H1 (cell line): ENCODE results near the gene SESN1. TPM values are rescaled to one million over a fixed set of nuclear protein-coding genes. Genes with fewer than 3 reads are reported as not detected.

Experiments used
- CTCF ChIA-PET: fragments of 300-600 bp; sonication (Branson Sonifier 250); formaldehyde crosslinking; loops from one replicate; lab custom pipeline; 2021; ENCODE audit not compliant: partially characterized antibody; lab: Charles Lee
- POLR2A ChIA-PET: fragments of 300-600 bp; sonication (Branson Sonifier 250); formaldehyde crosslinking; loops from one replicate; lab custom pipeline; 2021; ENCODE audit warnings: inconsistent platforms; ENCODE audit not compliant: partially characterized antibody; lab: Charles Lee
- DNase-seq, 2 experiments: peaks; one replicate each; pipeline versions ENCODE4 v3.0.0 to v3.0.0-alpha.2; 2010 to 2022; ENCODE audit warnings: low spot score in 2 of 2, low read depth in 1 of 2, mixed read lengths in 1 of 2
- FAIRE-seq: peaks from 2 replicates; lab custom pipeline; 2011; peaks lifted over from hg19 to GRCh38; lab: Jason Lieb, UNC
- H2AFZ ChIP-seq: 2 replicates; pipeline ENCODE4 v1.8.1; 2012; ENCODE audit warnings: low read length, inconsistent platforms
- H2AK5ac ChIP-seq: 2 replicates; pipeline ENCODE4 v1.6.1; 2013; ENCODE audit warnings: low read depth, low read length
- H2BK120ac ChIP-seq: replicated peaks from 2 replicates; pipeline ENCODE3; 2013; ENCODE audit warnings: low read depth, low read length, inconsistent platforms
- H2BK12ac ChIP-seq: 2 replicates; pipeline ENCODE4 v1.6.1; 2013; ENCODE audit warnings: low read depth, low read length
- H2BK15ac ChIP-seq: 2 replicates; pipeline ENCODE4 v1.6.1; 2013; ENCODE audit warnings: low read length
- H2BK20ac ChIP-seq: 2 replicates; pipeline ENCODE4 v1.6.1; 2013; ENCODE audit warnings: low read length
- H2BK5ac ChIP-seq: 2 replicates; pipeline ENCODE4 v1.6.1; 2013; ENCODE audit warnings: low read depth, low read length
- H3K14ac ChIP-seq: 2 replicates; pipeline ENCODE4 v1.6.1; 2013; ENCODE audit warnings: inconsistent platforms; ENCODE audit not compliant: insufficient read length
- H3K18ac ChIP-seq: 2 replicates; pipeline ENCODE4 v1.6.1; 2013; ENCODE audit warnings: low read length; ENCODE audit errors: extremely low read depth
- H3K23ac ChIP-seq: 2 replicates; pipeline ENCODE4 v1.6.1; 2013; ENCODE audit warnings: inconsistent platforms; ENCODE audit not compliant: insufficient read length
- H3K23me2 ChIP-seq: 2 replicates; pipeline ENCODE4 v1.6.1; 2013; ENCODE audit warnings: low read depth, low read length
- H3K27ac ChIP-seq: 2 replicates; pipeline ENCODE4 v1.6.1; 2011; ENCODE audit warnings: low read depth, low read length, inconsistent platforms
- H3K27me3 ChIP-seq, 4 experiments: replicated peaks in 1 of 4; 1 replicate in 1 of 4; 2 replicates in 3 of 4; pipeline versions ENCODE4 v1.6.1 to v1.8.1; 2011 to 2013; ENCODE audit warnings: low read length in 3 of 4, mild to moderate bottlenecking in 3 of 4, inconsistent platforms in 2 of 4, mixed read lengths in 2 of 4, moderate library complexity in 1 of 4; ENCODE audit not compliant: control insufficient read depth in 3 of 4, insufficient read depth in 3 of 4; ENCODE audit errors: extremely low read depth in 1 of 4
- H3K36me3 ChIP-seq, 4 experiments: 2 replicates each; pipeline versions ENCODE4 v1.6.1 to v1.8.1; 2011 to 2013; ENCODE audit warnings: mild to moderate bottlenecking in 4 of 4, low read length in 3 of 4, moderate library complexity in 2 of 4, control low read depth in 1 of 4, inconsistent platforms in 1 of 4; ENCODE audit not compliant: insufficient read depth in 4 of 4, control insufficient read depth in 2 of 4
- H3K4ac ChIP-seq: replicated peaks from 2 replicates; pipeline ENCODE3; 2013; ENCODE audit warnings: low read length, low read depth, mixed read lengths, inconsistent platforms; ENCODE audit not compliant: insufficient read length
- H3K4me1 ChIP-seq, 4 experiments: replicated peaks in 1 of 4; 1 replicate in 1 of 4; 2 replicates in 3 of 4; pipeline versions ENCODE4 v1.6.1 to v1.8.1; 2011 to 2013; ENCODE audit warnings: low read length in 3 of 4, inconsistent platforms in 2 of 4, mixed read lengths in 1 of 4; ENCODE audit not compliant: insufficient read depth in 4 of 4, control insufficient read depth in 3 of 4
- H3K4me2 ChIP-seq, 2 experiments: 2 replicates each; pipeline versions ENCODE4 v1.6.1 to v1.8.1; 2011 to 2013; ENCODE audit warnings: low read depth in 2 of 2, low read length in 2 of 2, control low read depth in 1 of 2, inconsistent platforms in 1 of 2, mild to moderate bottlenecking in 1 of 2; ENCODE audit not compliant: insufficient read depth in 1 of 2
- H3K4me3 ChIP-seq, 4 experiments: fragments of 200-600, 300-600 bp in 1 of 4; sonication (generic), shearing (Covaris generic), sonication (Bioruptor Twin) in 1 of 4; 2 replicates each; pipeline versions ENCODE4 v1.5.1 to v1.8.1; 2011 to 2016; ENCODE audit warnings: low read length in 4 of 4, low read depth in 3 of 4, control low read depth in 2 of 4, inconsistent platforms in 2 of 4, mild to moderate bottlenecking in 2 of 4, mixed read lengths in 1 of 4, moderate library complexity in 1 of 4; ENCODE audit not compliant: insufficient read depth in 2 of 4; ENCODE audit errors: extremely low read depth in 1 of 4
- H3K56ac ChIP-seq: replicated peaks from 2 replicates; pipeline ENCODE3; 2013; ENCODE audit warnings: low read depth, mild to moderate bottlenecking, mixed read lengths, low read length, inconsistent platforms; ENCODE audit not compliant: insufficient read length
- H3K79me1 ChIP-seq: 2 replicates; pipeline ENCODE4 v1.6.1; 2013; ENCODE audit warnings: low read depth, low read length, control low read depth
- H3K79me2 ChIP-seq, 2 experiments: 2 replicates each; pipeline versions ENCODE4 v1.6.1 to v1.8.1; 2012 to 2013; ENCODE audit warnings: low read length in 2 of 2, mild to moderate bottlenecking in 2 of 2, inconsistent platforms in 1 of 2; ENCODE audit not compliant: insufficient read depth in 2 of 2, control insufficient read depth in 1 of 2
- H3K9ac ChIP-seq, 4 experiments: replicated peaks in 1 of 4; 1 replicate in 1 of 4; 2 replicates in 3 of 4; pipeline versions ENCODE4 v1.6.1 to v1.8.1; 2011 to 2013; ENCODE audit warnings: low read depth in 3 of 4, low read length in 3 of 4, control low read depth in 2 of 4, mild to moderate bottlenecking in 2 of 4, moderate library complexity in 2 of 4, inconsistent platforms in 1 of 4; ENCODE audit errors: extremely low read depth in 1 of 4
- H3K9me3 ChIP-seq, 2 experiments: 2 replicates each; pipeline versions ENCODE4 v1.6.1 to v1.8.1; 2012 to 2013; ENCODE audit warnings: mild to moderate bottlenecking in 2 of 2, moderate library complexity in 2 of 2, control low read depth in 1 of 2, inconsistent platforms in 1 of 2, low read depth in 1 of 2, low read length in 1 of 2, mixed read lengths in 1 of 2; ENCODE audit not compliant: insufficient read depth in 2 of 2
- H4K20me1 ChIP-seq, 2 experiments: replicated peaks in 1 of 2; 2 replicates each; pipeline versions ENCODE3 to v1.8.1; 2011 to 2013; ENCODE audit warnings: inconsistent platforms in 2 of 2, low read length in 2 of 2, mild to moderate bottlenecking in 1 of 2; ENCODE audit not compliant: insufficient read depth in 2 of 2, control insufficient read depth in 1 of 2
- H4K5ac ChIP-seq: 2 replicates; pipeline ENCODE4 v1.6.1; 2013; ENCODE audit warnings: low read length, low read depth, mixed read lengths, inconsistent platforms; ENCODE audit not compliant: insufficient read length
- H4K8ac ChIP-seq: 2 replicates; pipeline ENCODE4 v1.8.0; 2013; ENCODE audit warnings: mild to moderate bottlenecking, moderate library complexity, low read length, inconsistent platforms; ENCODE audit not compliant: insufficient read depth; ENCODE audit errors: extremely low read depth
- H4K91ac ChIP-seq: replicated peaks from 2 replicates; pipeline ENCODE3; 2013; ENCODE audit warnings: low read length, mixed read lengths, inconsistent platforms; ENCODE audit not compliant: insufficient read length
- ASH2L ChIP-seq: fragments of 200-600, 300-600 bp; sonication (generic); IDR thresholded peaks from one replicate; pipeline ENCODE4 v1.7.1; 2017; ENCODE audit warnings: low read length
- CEBPB ChIP-seq: IDR thresholded peaks from 2 replicates; pipeline ENCODE4 v1.6.1; 2012; ENCODE audit warnings: low read depth, low read length
- EP300 ChIP-seq, 2 experiments: IDR thresholded peaks; 1 replicate in 1 of 2; 2 replicates in 1 of 2; pipeline ENCODE4 v1.6.1; 2011 to 2012; ENCODE audit warnings: low read depth in 2 of 2, low read length in 2 of 2, mild to moderate bottlenecking in 2 of 2, borderline replicate concordance in 1 of 2, inconsistent platforms in 1 of 2, moderate library complexity in 1 of 2
- GABPA ChIP-seq: IDR thresholded peaks from 2 replicates; pipeline ENCODE4 v1.6.1; 2011; ENCODE audit warnings: mild to moderate bottlenecking, low read length, moderate library complexity, borderline replicate concordance; ENCODE audit not compliant: insufficient read depth
- GTF2F1 ChIP-seq: IDR thresholded peaks from 2 replicates; pipeline ENCODE4 v1.6.1; 2012; ENCODE audit warnings: low read depth, low read length, improper control_type of control experiment, borderline replicate concordance
- MAX ChIP-seq: IDR thresholded peaks from 2 replicates; pipeline ENCODE4 v1.6.1; 2012; ENCODE audit warnings: inconsistent platforms
- RFX5 ChIP-seq: IDR thresholded peaks from 2 replicates; pipeline ENCODE4 v1.6.1; 2011; ENCODE audit warnings: low read depth, low read length, improper control_type of control experiment, borderline replicate concordance
- RXRA ChIP-seq: IDR thresholded peaks from 2 replicates; pipeline ENCODE4 v1.6.1; 2011; ENCODE audit warnings: low read depth, mild to moderate bottlenecking, low read length, moderate library complexity; ENCODE audit not compliant: insufficient read depth
- SIN3A ChIP-seq, 2 experiments: IDR thresholded peaks in 1 of 2; conservative IDR thresholded peaks in 1 of 2; 2 replicates each; pipeline ENCODE4 v1.6.1; 2011 to 2012; ENCODE audit warnings: low read length in 2 of 2, improper control_type of control experiment in 1 of 2, low read depth in 1 of 2, mild to moderate bottlenecking in 1 of 2
- USF2 ChIP-seq: IDR thresholded peaks from 2 replicates; pipeline ENCODE4 v1.6.1; 2011; ENCODE audit warnings: low read length, improper control_type of control experiment
- WGBS, 2 experiments: shearing (Covaris generic) in 1 of 2; methylation state at CpG; one replicate each; pipeline versions ENCODE4 v1.1.6 to v1.1.7; 2013 to 2015; ENCODE audit warnings: low lambda C conversion rate in 2 of 2, mixed read lengths in 2 of 2, inconsistent platforms in 1 of 2, low coverage in 1 of 2, missing lambda C conversion rate in 1 of 2; ENCODE audit not compliant: insufficient replicate concordance in 2 of 2, insufficient coverage in 1 of 2, insufficient read length in 1 of 2; ENCODE audit errors: extremely low coverage in 1 of 2, missing lambda C conversion rate in 1 of 2; 5-methylcytosine and 5-hydroxymethylcytosine counted together
- polyA plus RNA-seq, 7 experiments: library from polyadenylated mRNA; depleted of rRNA in 3 of 7; stranded (reverse) in 5 of 7; unstranded in 2 of 7; fragments of >200 nt in 5 of 7; fragments of 200-250 nt in 2 of 7; gene quantifications; 1 replicate in 5 of 7; 2 replicates in 1 of 7; 4 replicates in 1 of 7; pipeline versions ENCODE4 v1.2.1 to v1.2.3, GENCODE V29; 2011 to 2013; ENCODE audit warnings: missing spikeins in 2 of 7, mixed read lengths in 2 of 7
- total RNA-seq: library from RNA; stranded (reverse); fragmentation: NEBNext Ultra II Directional; extraction: Animal tissue kit (Norgen Biotek cat#: 25700); gene quantifications from 2 replicates; pipeline ENCODE4 v1.2.1, GENCODE V29; 2021

The SESN1 gene
- total and polyA plus RNA-seq, 2 of the 8 experiments (the other 6 are each of a cell fraction or from before 2014, with no cell fraction given) = 12.8 to 15.6 TPM

GRCh38 chr6:109008054-109008453 lies 86.6 kb downstream of the SESN1 start:
- H3K56ac ChIP-seq = no peak overlapping the region
- no peak overlapping the region for H4K91ac ChIP-seq
- H4K20me1 ChIP-seq = no peaks in the 10 kb centered on the region
- no peak overlapping the region for H2BK12ac ChIP-seq
- H3K14ac ChIP-seq = no peak overlapping the region
- ChIA-PET POLR2A (interaction anchor here (1.9 kb wide), 1 partner anchor 11 kb away, joined by 8 read pairs; no protein-coding TSS in a partner anchor), CTCF (interaction anchor here (0.8 kb wide), 1 partner anchor 93 kb away, joined by 3 read pairs; no protein-coding TSS in a partner anchor)
- peak overlapping the region in 3 of 4 experiments; percentile 7 to 95 (median 94); a peak in 6 of 8 replicates for H3K4me3 ChIP-seq
- H3K4me2 ChIP-seq = peak overlapping the region; percentile 75 to 85
- H4K8ac ChIP-seq = no peak overlapping the region
- no peak overlapping the region for H3K4ac ChIP-seq
- no peaks in the 10 kb centered on the region for H3K79me1 ChIP-seq
- no peak overlapping the region for H2BK5ac ChIP-seq
- no peak overlapping the region for H2BK15ac ChIP-seq
- no peak overlapping the region for H3K23ac ChIP-seq
- H2AK5ac ChIP-seq = no peak overlapping the region
- no peak overlapping the region for H3K27ac ChIP-seq
- peaks cover 0 to 6% (median 0%) of the 10 kb centered on the region in 4 experiments; a peak in 3 of 7 replicates for H3K4me1 ChIP-seq
- no peaks in the 10 kb centered on the region for H3K9me3 ChIP-seq
- H3K79me2 ChIP-seq = peaks cover 0 to 40% of the 10 kb centered on the region in 2 experiments; a peak in 2 of 4 replicates
- no peak for TF ChIP-seq GABPA
- TF ChIP-seq RFX5 = no peak
- no peak for TF ChIP-seq CEBPB
- no peak for TF ChIP-seq ASH2L
- TF ChIP-seq GTF2F1 = no peak
- no peak for TF ChIP-seq MAX
- TF ChIP-seq EP300 (IDR thresholded peaks at IDR 0.05; ENCODE audit: borderline replicate concordance in 1 of 2, low read depth in 2 of 2, low read length in 2 of 2) = no peak
- TF ChIP-seq RXRA = no peak
- TF ChIP-seq USF2 = no peak
- TF ChIP-seq SIN3A (conservative IDR thresholded peaks at IDR 0.05 in 1 of 2, IDR thresholded peaks at IDR 0.05 in 1 of 2; ENCODE audit: low read depth in 1 of 2, low read length in 2 of 2) = no peak
- no peak overlapping the region for H4K5ac ChIP-seq
- no peak overlapping the region for H2BK120ac ChIP-seq
- H2BK20ac ChIP-seq = no peak overlapping the region
- peaks cover 9% of the 10 kb centered on the region for H3K23me2 ChIP-seq
- peaks cover 0 to 1% (median 0%) of the 10 kb centered on the region in 4 experiments; a peak in 1 of 7 replicates for H3K27me3 ChIP-seq
- H2AFZ ChIP-seq = no peak overlapping the region
- FAIRE-seq (no peak), DNase-seq (no peak)
- H3K18ac ChIP-seq = no peak overlapping the region
- WGBS, 2 experiments = 75% methylated on average over 4 of the region's 4 CpGs; no CpG with 5 or more reads in 1 of the 2 experiments
- H3K9ac ChIP-seq = no peak overlapping the region
- no peaks in the 10 kb centered on the region for H3K36me3 ChIP-seq
